Natural killer cell (primary cell): ENCODE results near the gene ZNF281. TPM values are rescaled to one million over a fixed set of nuclear protein-coding genes. Genes with fewer than 3 reads are reported as not detected.

Experiments used
- ATAC-seq, 3 donors: fragments of 150-1000 bp in 2 of 3; fragments of 200-7000 bp in 1 of 3; cut with Tn5 transposase; 1 replicate in 1 of 3; 2 replicates in 2 of 3; pipeline ENCODE4 v1.10.0; 2021; ENCODE audit warnings: mild to moderate bottlenecking in 2 of 3, moderate library complexity in 2 of 3
- DNase-seq, 2 donors: peaks; one replicate each; pipeline versions ENCODE4 v3.0.0 to v3.0.0-alpha.2; 2013 to 2021; ENCODE audit warnings: mixed read lengths in 1 of 2
- H3K27ac ChIP-seq: one replicate; pipeline ENCODE4 v1.5.1; 2013; ENCODE audit warnings: mild to moderate bottlenecking, low read length
- H3K27me3 ChIP-seq: one replicate; pipeline ENCODE4 v1.6.1; 2013; ENCODE audit warnings: low read length; ENCODE audit not compliant: control insufficient read depth, insufficient read depth
- H3K36me3 ChIP-seq: one replicate; pipeline ENCODE4 v1.6.1; 2013; ENCODE audit warnings: low read length; ENCODE audit not compliant: control insufficient read depth, insufficient read depth
- H3K4me1 ChIP-seq: one replicate; pipeline ENCODE4 v1.6.1; 2013; ENCODE audit warnings: low read length; ENCODE audit not compliant: control insufficient read depth, insufficient read depth
- H3K4me3 ChIP-seq: one replicate; pipeline ENCODE4 v1.5.1; 2013; ENCODE audit warnings: low read length
- H3K9me3 ChIP-seq: one replicate; pipeline ENCODE4 v1.6.1; 2013; ENCODE audit warnings: low read length; ENCODE audit not compliant: control insufficient read depth, insufficient read depth
- H3K27ac Mint-ChIP-seq, 2 donors: one replicate each; pipeline ENCODE4 v1.8.0; 2022; ENCODE audit warnings: mild to moderate bottlenecking in 2 of 2, mixed read lengths in 2 of 2, moderate library complexity in 1 of 2
- H3K27me3 Mint-ChIP-seq, 2 donors: one replicate each; pipeline ENCODE4 v1.8.0; 2022; ENCODE audit warnings: low read depth in 2 of 2, mixed read lengths in 2 of 2
- H3K36me3 Mint-ChIP-seq: one replicate; pipeline ENCODE4 v1.8.0; 2022; ENCODE audit warnings: mixed read lengths
- H3K4me1 Mint-ChIP-seq, 2 donors: one replicate each; pipeline ENCODE4 v1.8.0; 2022; ENCODE audit warnings: mixed read lengths in 2 of 2
- H3K4me3 Mint-ChIP-seq: one replicate; pipeline ENCODE4 v1.8.0; 2022; ENCODE audit warnings: mild to moderate bottlenecking, moderate library complexity, mixed read lengths
- H3K9me3 Mint-ChIP-seq, 2 donors: one replicate each; pipeline ENCODE4 v1.8.0; 2022; ENCODE audit warnings: mixed read lengths in 2 of 2
- CTCF ChIP-seq: fragments of 200-600 bp; IDR thresholded peaks from one replicate; pipeline ENCODE4 v1.8.0; 2022; ENCODE audit warnings: antibody characterized with exemption
- WGBS: methylation state at CpG from one replicate; pipeline ENCODE4 v1.1.7; 2013; ENCODE audit warnings: missing lambda C conversion rate; ENCODE audit not compliant: insufficient coverage; 5-methylcytosine and 5-hydroxymethylcytosine counted together
- intact Hi-C: fragments of 100-400 bp; cut with micrococcal nuclease; formaldehyde crosslinking; loops from one replicate; pipeline ENCODE4 v1.14.2; 2022
- total RNA-seq, 4 donors: library from RNA; stranded (reverse); fragments of 120-200 nt in 1 of 4; gene quantifications; one replicate each; pipeline versions ENCODE4 v1.2.3 to v1.2.4, GENCODE V29; 2013 to 2022

The ZNF281 gene
- total RNA-seq, 3 donors from 2014 or later (not counting 1 experiment from before 2014, with no cell fraction given): 25.6 to 35.4 (median 33.8) TPM

- intact Hi-C loops: no loop called here
- Histone ChIP-seq H3K27ac (no peak overlapping the region), H3K9me3 (no peaks in the 10 kb centered on the region), H3K4me3 (no peak overlapping the region), H3K27me3 (no peaks in the 10 kb centered on the region), H3K36me3 (peaks cover 8% of the 10 kb centered on the region), H3K4me1 (no peaks in the 10 kb centered on the region)
- H3K4me1 Mint-ChIP-seq: peaks cover 26 to 41% of the 10 kb centered on the region in 2 donors
- no peak overlapping the region for H3K4me3 Mint-ChIP-seq
- WGBS: 100% methylated on average over 1 of the region's 1 CpG
- DNase-seq: no peak
- no peaks in the 10 kb centered on the region for H3K9me3 Mint-ChIP-seq
- no peak for ATAC-seq
- TF ChIP-seq CTCF: no peak
- no peaks in the 10 kb centered on the region for H3K36me3 Mint-ChIP-seq
- no peaks in the 10 kb centered on the region for H3K27me3 Mint-ChIP-seq
- H3K27ac Mint-ChIP-seq: no peak overlapping the region
Measured at GRCh38 chr1:200401708-200402107, 8.1 kb downstream of the ZNF281 start.

- Histone ChIP-seq H3K27ac (no peak overlapping the region), H3K27me3 (no peaks in the 10 kb centered on the region), H3K9me3 (no peaks in the 10 kb centered on the region), H3K4me1 (no peaks in the 10 kb centered on the region), H3K36me3 (peaks cover 8% of the 10 kb centered on the region), H3K4me3 (no peak overlapping the region)
- no peak for DNase-seq
- Mint-ChIP-seq H3K4me1 (peaks cover 22 to 36% of the 10 kb centered on the region in 2 donors), H3K4me3 (no peak overlapping the region), H3K9me3 (no peaks in the 10 kb centered on the region), H3K36me3 (no peaks in the 10 kb centered on the region), H3K27ac (no peak overlapping the region), H3K27me3 (no peaks in the 10 kb centered on the region)
- ATAC-seq: no peak
- no peak for TF ChIP-seq CTCF
- WGBS: 100% methylated on average over 1 of the region's 2 CpGs
- intact Hi-C loops: no loop called here
Measured at GRCh38 chr1:200401263-200401662, 8.6 kb downstream of the ZNF281 start.

GRCh38 chr1:200400556-200400955 is 9.3 kb downstream of the ZNF281 start:
- H3K4me1 Mint-ChIP-seq: peaks cover 15 to 29% of the 10 kb centered on the region in 2 donors
- no peak overlapping the region for H3K27ac Mint-ChIP-seq

More at GRCh38 chr1:200400556-200400955, 9.3 kb downstream of the ZNF281 start:
- Mint-ChIP-seq H3K36me3 (no peaks in the 10 kb centered on the region), H3K27me3 (no peaks in the 10 kb centered on the region), H3K4me3 (no peak overlapping the region), H3K9me3 (no peaks in the 10 kb centered on the region)
- DNase-seq (no peak), ATAC-seq (no peak)
- Histone ChIP-seq H3K27ac (no peak overlapping the region), H3K4me3 (no peak overlapping the region), H3K9me3 (no peaks in the 10 kb centered on the region), H3K4me1 (no peaks in the 10 kb centered on the region), H3K27me3 (no peaks in the 10 kb centered on the region), H3K36me3 (peaks cover 8% of the 10 kb centered on the region)
- TF ChIP-seq CTCF: no peak
- 90% methylated on average over 1 of the region's 2 CpGs for WGBS
- intact Hi-C loops: no loop called here
